Upper lobe of left lung (tissue), 6 donors: ENCODE data around the gene MYL6B. TPM values are rescaled to one million over a fixed set of nuclear protein-coding genes. Genes with fewer than 3 reads are reported as not detected.

Source experiments
- ATAC-seq, 2 donors: fragments of 200-7000 bp; cut with Tn5 transposase; one replicate each; pipeline ENCODE4 v1.9.1; 2022; ENCODE audit warnings: mild to moderate bottlenecking in 2 of 2, moderate library complexity in 2 of 2; ENCODE audit not compliant: low FRiP score in 2 of 2
- DNase-seq, 2 donors: peaks; one replicate each; pipeline ENCODE4 v3.0.0-alpha.2; 2019 to 2020
- H3K27ac ChIP-seq, 4 donors: fragments of 200-600 bp; sonication (generic); one replicate each; pipeline ENCODE4 v1.5.1; 2016 to 2019
- H3K27me3 ChIP-seq, 4 donors: fragments of 200-600 bp; sonication (generic); one replicate each; pipeline ENCODE4 v1.5.1; 2017 to 2019
- H3K36me3 ChIP-seq, 4 donors: fragments of 200-600 bp; sonication (generic); one replicate each; pipeline ENCODE4 v1.5.1; 2016 to 2019
- H3K4me1 ChIP-seq, 4 donors: fragments of 200-600 bp; sonication (generic); one replicate each; pipeline ENCODE4 v1.5.1; 2018 to 2019
- H3K4me3 ChIP-seq, 4 donors: fragments of 200-600 bp; sonication (generic); one replicate each; pipeline ENCODE4 v1.5.1; 2017 to 2019; ENCODE audit warnings: mild to moderate bottlenecking in 2 of 4, moderate library complexity in 1 of 4
- H3K9me3 ChIP-seq, 4 donors: fragments of 200-600 bp; sonication (generic); one replicate each; pipeline ENCODE4 v1.5.1; 2018 to 2019
- CTCF ChIP-seq, 6 experiments: fragments of 450-650 bp in 4 of 6; fragments of 200-600 bp in 2 of 6; sonication (generic) in 2 of 6; IDR thresholded peaks; one replicate each; pipeline ENCODE4 v1.5.1; 2016 to 2019; ENCODE audit warnings: antibody characterized with exemption in 6 of 6
- EP300 ChIP-seq, 4 donors: sonication (generic); formaldehyde crosslinking; IDR thresholded peaks; one replicate each; pipeline ENCODE4 v1.5.1; 2017; ENCODE audit warnings: antibody characterized with exemption in 4 of 4, control low read depth in 2 of 4
- POLR2A ChIP-seq, 4 donors: fragments of 450-650 bp; IDR thresholded peaks; one replicate each; pipeline ENCODE4 v1.5.1; 2016 to 2017; ENCODE audit warnings: antibody characterized with exemption in 4 of 4, mild to moderate bottlenecking in 2 of 4
- POLR2AphosphoS5 ChIP-seq, 2 donors: sonication (generic); formaldehyde crosslinking; IDR thresholded peaks; one replicate each; pipeline ENCODE4 v1.5.1; 2017; ENCODE audit warnings: antibody characterized with exemption in 2 of 2
- WGBS, 2 donors: methylation state at CpG; one replicate each; pipeline ENCODE4 v1.1.5; 2017 to 2018; 5-methylcytosine and 5-hydroxymethylcytosine counted together
- total RNA-seq, 6 donors: library from RNA; depleted of rRNA in 4 of 6; stranded (reverse); fragments of >200 nt in 4 of 6; gene quantifications; one replicate each; pipeline versions ENCODE4 v1.1.0 to v1.2.1, GENCODE V29; 2016 to 2021
- donor health status: DM: no; HTN: no; CAD: no; lungs with moderate emphysema.
- donor health status: DM: no; HTN: yes; CAD: no; lungs with severe emphysema.

Gene MYL6B
- total RNA-seq, 6 donors from 2014 or later = 10.5 to 38.4 (median 29.1) TPM

GRCh38 chr12:56160193-56160763 lies 7.9 kb downstream of the MYL6B start:
- ATAC-seq = no peak
- peak; percentile 39 to 47 for DNase-seq
- 15 to 22% methylated on average over 7 of the region's 7 CpGs for WGBS, 2 donors
- Histone ChIP-seq H3K4me1 (peaks cover 32 to 58% (median 40%) of the 10 kb centered on the region in 4 donors), H3K9me3 (no peaks in the 10 kb centered on the region), H3K27me3 (no peaks in the 10 kb centered on the region), H3K36me3 (peaks cover 40 to 61% (median 56%) of the 10 kb centered on the region in 4 donors), H3K4me3 (peak overlapping the region; percentile 59 to 84 (median 64)), H3K27ac (peak overlapping the region; percentile 87 to 97 (median 96))
- TF ChIP-seq POLR2A (IDR thresholded peaks at IDR 0.05) (no peak), POLR2AphosphoS5 (IDR thresholded peaks at IDR 0.05) (peak; percentile 46 to 70)

- ATAC-seq (no peak), DNase-seq (no peak)
- Histone ChIP-seq H3K27me3 (no peaks in the 10 kb centered on the region), H3K4me3 (peak overlapping the region; percentile 59 to 84 (median 64)), H3K27ac (peak overlapping the region; percentile 87 to 97 (median 96)), H3K36me3 (peaks cover 46 to 69% (median 62%) of the 10 kb centered on the region in 4 donors), H3K9me3 (no peaks in the 10 kb centered on the region), H3K4me1 (peaks cover 32 to 58% (median 40%) of the 10 kb centered on the region in 4 donors)
- no peak for TF ChIP-seq POLR2A (IDR thresholded peaks at IDR 0.05)
- TF ChIP-seq POLR2AphosphoS5 (IDR thresholded peaks at IDR 0.05) = no peak
- TF ChIP-seq EP300 (IDR thresholded peaks at IDR 0.05) = no peak
- no peak for TF ChIP-seq CTCF (IDR thresholded peaks at IDR 0.05)
- WGBS, 2 donors = 57 to 72% methylated on average over 10 to 11 of the region's 11 CpGs
Observed at GRCh38 chr12:56160894-56161689, 8.7 kb downstream of the MYL6B start.

- H3K27me3 ChIP-seq = no peaks in the 10 kb centered on the region
- peaks cover 51 to 76% (median 68%) of the 10 kb centered on the region in 4 donors for H3K36me3 ChIP-seq
- H3K4me3 ChIP-seq = peak overlapping the region in 1 of 4 donors; percentile 59
- ATAC-seq (no peak), DNase-seq (no peak)
- H3K27ac ChIP-seq = peak overlapping the region; percentile 49 to 97 (median 91)
- H3K4me1 ChIP-seq = peaks cover 29 to 54% (median 37%) of the 10 kb centered on the region in 4 donors
- TF ChIP-seq EP300 (IDR thresholded peaks at IDR 0.05) (no peak), POLR2A (IDR thresholded peaks at IDR 0.05) (no peak), CTCF (IDR thresholded peaks at IDR 0.05) (no peak)
- no peaks in the 10 kb centered on the region for H3K9me3 ChIP-seq
- WGBS, 2 donors = 80 to 81% methylated on average over 10 of the region's 10 CpGs
Observed at GRCh38 chr12:56161690-56162351, 9.4 kb downstream of the MYL6B start.

- no peak for ATAC-seq
- H3K27me3 ChIP-seq = no peaks in the 10 kb centered on the region
- H3K27ac ChIP-seq = peak overlapping the region in 2 of 4 donors; percentile 45 to 97
- WGBS, 2 donors = 70% methylated on average over 11 of the region's 11 CpGs
- peak in 1 of 4 donors; percentile 9 for TF ChIP-seq POLR2A (IDR thresholded peaks at IDR 0.05)
- no peak for TF ChIP-seq EP300 (IDR thresholded peaks at IDR 0.05)
- TF ChIP-seq POLR2AphosphoS5 (IDR thresholded peaks at IDR 0.05) = peak in 1 of 2 donors; percentile 11
- no peak for TF ChIP-seq CTCF (IDR thresholded peaks at IDR 0.05)
- peaks cover 56 to 85% (median 76%) of the 10 kb centered on the region in 4 donors for H3K36me3 ChIP-seq
- no peaks in the 10 kb centered on the region for H3K9me3 ChIP-seq
- H3K4me1 ChIP-seq = peaks cover 26 to 45% (median 33%) of the 10 kb centered on the region in 4 donors
- peak overlapping the region in 1 of 4 donors; percentile 2 for H3K4me3 ChIP-seq
- DNase-seq = no peak
Observed at GRCh38 chr12:56162468-56163290, 10.3 kb downstream of the MYL6B start.
